Neural progenitor cell (in vitro differentiated cells): Measurements from ENCODE around the gene CD28.

ENCODE experiments used
- EZH2phosphoT487 ChIP-seq: fragments of 200-600 bp; sonication (generic); IDR thresholded peaks from 2 replicates; pipeline ENCODE4 v1.6.1; 2017; ENCODE audit warnings: antibody characterized with exemption
- TF ChIP-seq, protein P1 (sequence below): fragments of 200-600 bp; sonication (generic); IDR thresholded peaks from 2 replicates; pipeline ENCODE4 v1.5.1; 2017; ENCODE audit warnings: antibody characterized with exemption, mild to moderate bottlenecking

DNA sequence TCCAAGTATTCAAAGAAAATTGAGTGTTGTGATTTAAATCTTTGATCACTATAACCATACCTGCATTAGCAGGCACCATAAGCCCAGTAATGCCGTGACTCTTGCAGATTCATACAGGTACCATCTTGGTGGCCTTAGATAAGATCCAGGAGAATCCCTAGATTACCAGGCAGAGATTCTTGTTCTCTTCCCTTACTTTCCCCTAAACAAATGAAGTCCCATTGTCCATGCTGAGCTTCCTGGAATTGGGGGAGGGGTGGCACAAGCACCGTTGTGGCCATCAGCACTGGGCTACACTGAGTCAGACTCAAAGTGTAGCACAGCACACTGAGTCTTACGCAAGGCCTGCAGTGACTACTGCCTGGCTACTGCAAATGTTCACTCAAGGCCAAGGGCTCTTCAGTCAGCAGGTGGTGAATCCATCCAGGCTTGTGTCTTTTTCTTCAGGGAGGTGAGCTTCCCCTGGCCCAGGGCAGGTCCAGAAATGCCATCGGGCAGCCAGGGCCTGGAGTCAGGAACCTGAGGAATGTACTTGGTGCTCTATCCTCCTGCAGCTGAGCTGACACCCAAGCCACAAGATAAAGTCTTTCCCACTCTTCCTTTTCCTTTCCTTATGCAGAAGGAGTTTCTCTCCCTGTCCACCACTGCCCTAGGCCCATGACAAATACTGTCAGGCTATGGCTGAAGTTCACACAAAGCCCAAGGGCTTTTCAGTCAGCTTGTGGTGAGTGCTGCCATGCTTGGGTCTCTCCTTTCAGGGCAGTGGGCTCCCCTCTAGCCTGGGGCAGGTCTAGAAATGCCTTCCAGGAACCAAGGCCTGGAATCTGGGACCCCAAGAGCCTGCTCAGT lies 52.6 kb downstream of the CD28 start:
- TF ChIP-seq, protein P1, sequence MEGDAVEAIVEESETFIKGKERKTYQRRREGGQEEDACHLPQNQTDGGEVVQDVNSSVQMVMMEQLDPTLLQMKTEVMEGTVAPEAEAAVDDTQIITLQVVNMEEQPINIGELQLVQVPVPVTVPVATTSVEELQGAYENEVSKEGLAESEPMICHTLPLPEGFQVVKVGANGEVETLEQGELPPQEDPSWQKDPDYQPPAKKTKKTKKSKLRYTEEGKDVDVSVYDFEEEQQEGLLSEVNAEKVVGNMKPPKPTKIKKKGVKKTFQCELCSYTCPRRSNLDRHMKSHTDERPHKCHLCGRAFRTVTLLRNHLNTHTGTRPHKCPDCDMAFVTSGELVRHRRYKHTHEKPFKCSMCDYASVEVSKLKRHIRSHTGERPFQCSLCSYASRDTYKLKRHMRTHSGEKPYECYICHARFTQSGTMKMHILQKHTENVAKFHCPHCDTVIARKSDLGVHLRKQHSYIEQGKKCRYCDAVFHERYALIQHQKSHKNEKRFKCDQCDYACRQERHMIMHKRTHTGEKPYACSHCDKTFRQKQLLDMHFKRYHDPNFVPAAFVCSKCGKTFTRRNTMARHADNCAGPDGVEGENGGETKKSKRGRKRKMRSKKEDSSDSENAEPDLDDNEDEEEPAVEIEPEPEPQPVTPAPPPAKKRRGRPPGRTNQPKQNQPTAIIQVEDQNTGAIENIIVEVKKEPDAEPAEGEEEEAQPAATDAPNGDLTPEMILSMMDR: no peak
- no peak for TF ChIP-seq EZH2phosphoT487
